GM13977 (cell line): ENCODE results near the gene YPEL2.

Experiments used
- DNase-seq: peaks from one replicate; pipeline ENCODE4 v3.0.0; 2012; ENCODE audit warnings: low spot score
- CTCF ChIP-seq: IDR thresholded peaks from 2 replicates; pipeline ENCODE4 v1.5.1; 2012; ENCODE audit warnings: mild to moderate bottlenecking, control low read depth; ENCODE audit not compliant: insufficient read depth; ENCODE audit errors: extremely low read depth, missing control alignments
- in situ Hi-C: fragments of 300-500 bp; cut with MboI; formaldehyde crosslinking; loops from one replicate; pipeline ENCODE4 v1.12.0; 2022; ENCODE audit warnings: low sequenced_read_pairs, low pct_unique_long_range_greater_than_20kb, mixed read lengths, inconsistent platforms; ENCODE audit not compliant: unreplicated experiment

YPEL2 gene

GRCh38 chr17:59346341-59346740, 14.9 kb downstream of the YPEL2 start:
- no peak for TF ChIP-seq CTCF
- no peak for DNase-seq
- in situ Hi-C loops = no loop called here

GRCh38 chr17:59346876-59347407, 15.5 kb downstream of the YPEL2 start:
- in situ Hi-C loops = no loop called here
- no peak for DNase-seq
- TF ChIP-seq CTCF = no peak

GRCh38 chr17:59347975-59348391, 16.5 kb downstream of the YPEL2 start:
- in situ Hi-C loops = no loop called here

GRCh38 chr17:59349178-59349577, 17.7 kb downstream of the YPEL2 start:
- no peak for DNase-seq
- TF ChIP-seq CTCF = no peak

More at GRCh38 chr17:59347975-59348391, 16.5 kb downstream of the YPEL2 start:
- no peak for DNase-seq
- no peak for TF ChIP-seq CTCF

GRCh38 chr17:59353106-59353854, 21.8 kb downstream of the YPEL2 start:
- in situ Hi-C loops = no loop called here

More at GRCh38 chr17:59349178-59349577, 17.7 kb downstream of the YPEL2 start:
- in situ Hi-C loops = no loop called here

More at GRCh38 chr17:59353106-59353854, 21.8 kb downstream of the YPEL2 start:
- DNase-seq = no peak
- TF ChIP-seq CTCF = no peak
